NCI-H128 (cell line): ENCODE results near the gene ARMC2.
"Not testable (repeated sequence)": the region's sequence is repeated elsewhere in the genome, so short reads cannot be mapped to it uniquely, and the experiment has no call there.

Source experiments
- DNase-seq: peaks from one replicate; lab custom pipeline; 2025; ENCODE audit not compliant: unreplicated experiment; lab: John Stamatoyannopoulos, UW

The ARMC2 gene

GRCh38 chr6:108904741-108905140 is 56.5 kb downstream of the ARMC2 start:
- no peak for DNase-seq

- DNase-seq: no peak
These were observed 66.2 kb downstream of the ARMC2 start for GRCh38 chr6:108914235-108915022.

- no peak for DNase-seq
These were observed 67.0 kb downstream of the ARMC2 start for GRCh38 chr6:108915258-108915657.

- no peak for DNase-seq
These were observed 67.9 kb downstream of the ARMC2 start for GRCh38 chr6:108916026-108916686.

- no peak for DNase-seq
These were observed 72.5 kb downstream of the ARMC2 start for GRCh38 chr6:108920751-108921150.

GRCh38 chr6:108921547-108922361 is 73.5 kb downstream of the ARMC2 start:
- DNase-seq: no peak

DNA sequence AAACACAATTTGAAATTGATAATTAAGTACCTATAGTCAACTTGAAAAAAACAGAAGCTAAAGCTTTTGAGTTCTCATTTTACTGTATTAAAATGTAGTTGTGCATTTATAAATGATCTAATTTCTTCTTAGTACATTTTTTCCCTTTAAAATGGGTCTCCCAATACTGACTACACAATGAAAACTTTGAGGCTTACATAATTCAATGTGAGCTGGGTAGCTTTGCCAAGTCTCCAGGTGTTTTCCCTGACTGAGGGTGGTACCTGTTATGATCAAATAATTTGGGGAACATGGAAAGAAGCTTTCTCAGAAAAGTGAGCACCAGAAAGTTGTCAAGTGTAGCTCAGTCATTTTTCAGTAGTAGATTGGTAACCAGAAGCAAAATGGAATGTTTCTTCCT is 74.3 kb downstream of the ARMC2 start:
- DNase-seq: no peak

DNA sequence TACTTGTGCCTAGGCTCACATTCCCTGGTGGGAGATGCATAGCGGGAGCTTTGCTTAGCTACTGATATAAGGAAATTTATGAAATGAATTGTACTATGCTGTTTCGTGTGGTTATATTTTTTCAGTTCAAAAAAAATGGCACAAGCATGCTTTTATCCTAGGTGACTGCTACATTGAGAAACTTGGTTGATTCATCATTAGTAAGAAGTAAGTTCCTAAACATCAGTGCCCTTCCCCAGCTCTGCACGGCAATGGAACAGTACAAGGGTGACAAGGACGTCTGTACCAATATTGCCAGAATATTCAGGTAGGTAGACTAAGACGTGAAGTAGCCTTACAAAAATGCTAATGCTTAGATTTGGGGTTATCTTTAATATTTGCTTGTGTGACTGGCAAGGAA is 79.7 kb downstream of the ARMC2 start:
- DNase-seq: no peak

DNA sequence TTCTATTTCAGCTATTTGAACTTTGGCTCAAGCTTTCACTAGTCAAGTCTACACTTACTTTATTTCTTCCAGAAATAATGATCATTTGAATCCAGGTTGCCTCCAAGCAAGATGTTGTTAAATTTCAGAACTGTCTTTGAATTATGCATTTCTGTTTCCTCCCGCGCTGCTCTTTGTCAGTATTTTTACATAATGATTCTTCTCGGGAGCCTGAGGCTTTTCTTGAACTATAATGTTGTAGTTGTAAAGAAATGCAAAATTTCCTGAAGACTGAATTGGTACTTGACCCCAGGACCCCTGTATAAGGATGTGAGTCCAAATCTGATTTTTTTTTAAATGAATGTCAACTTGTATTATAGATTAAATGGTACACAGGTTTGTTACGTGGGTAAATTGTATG is 80.4 kb downstream of the ARMC2 start:
- DNase-seq: no peak

- DNase-seq: not testable (repeated sequence)
These were observed 82.9 kb downstream of the ARMC2 start for GRCh38 chr6:108931090-108931489.

GRCh38 chr6:108937170-108937569 is 88.9 kb downstream of the ARMC2 start:
- no peak for DNase-seq

- no peak for DNase-seq
These were observed 92.5 kb downstream of the ARMC2 start for GRCh38 chr6:108940741-108941140.

DNA sequence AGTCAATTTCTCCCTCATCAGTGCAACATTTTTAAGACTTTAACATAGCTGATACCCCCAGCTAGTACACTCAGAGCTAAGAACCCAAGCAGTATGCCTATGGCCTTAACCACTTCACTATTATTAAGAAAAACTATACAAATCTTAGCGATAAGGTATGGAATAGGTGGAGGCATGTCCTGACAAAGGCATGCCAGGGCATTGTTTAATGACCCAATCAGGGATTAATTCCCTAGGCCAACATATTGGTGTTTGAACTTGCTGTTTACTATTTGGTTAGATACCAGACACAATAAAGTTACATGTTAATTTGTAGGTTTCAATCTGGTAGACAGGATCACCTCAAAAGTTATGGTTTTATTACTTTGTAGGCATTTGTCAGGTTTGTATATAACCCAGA is 93.1 kb downstream of the ARMC2 start:
- DNase-seq: no peak

GRCh38 chr6:108941859-108942258 is 93.6 kb downstream of the ARMC2 start:
- no peak for DNase-seq

- no peak for DNase-seq
These were observed 94.6 kb downstream of the ARMC2 start for GRCh38 chr6:108942556-108943492.

- no peak for DNase-seq
These were observed 95.8 kb downstream of the ARMC2 start for GRCh38 chr6:108944071-108944470.

DNA sequence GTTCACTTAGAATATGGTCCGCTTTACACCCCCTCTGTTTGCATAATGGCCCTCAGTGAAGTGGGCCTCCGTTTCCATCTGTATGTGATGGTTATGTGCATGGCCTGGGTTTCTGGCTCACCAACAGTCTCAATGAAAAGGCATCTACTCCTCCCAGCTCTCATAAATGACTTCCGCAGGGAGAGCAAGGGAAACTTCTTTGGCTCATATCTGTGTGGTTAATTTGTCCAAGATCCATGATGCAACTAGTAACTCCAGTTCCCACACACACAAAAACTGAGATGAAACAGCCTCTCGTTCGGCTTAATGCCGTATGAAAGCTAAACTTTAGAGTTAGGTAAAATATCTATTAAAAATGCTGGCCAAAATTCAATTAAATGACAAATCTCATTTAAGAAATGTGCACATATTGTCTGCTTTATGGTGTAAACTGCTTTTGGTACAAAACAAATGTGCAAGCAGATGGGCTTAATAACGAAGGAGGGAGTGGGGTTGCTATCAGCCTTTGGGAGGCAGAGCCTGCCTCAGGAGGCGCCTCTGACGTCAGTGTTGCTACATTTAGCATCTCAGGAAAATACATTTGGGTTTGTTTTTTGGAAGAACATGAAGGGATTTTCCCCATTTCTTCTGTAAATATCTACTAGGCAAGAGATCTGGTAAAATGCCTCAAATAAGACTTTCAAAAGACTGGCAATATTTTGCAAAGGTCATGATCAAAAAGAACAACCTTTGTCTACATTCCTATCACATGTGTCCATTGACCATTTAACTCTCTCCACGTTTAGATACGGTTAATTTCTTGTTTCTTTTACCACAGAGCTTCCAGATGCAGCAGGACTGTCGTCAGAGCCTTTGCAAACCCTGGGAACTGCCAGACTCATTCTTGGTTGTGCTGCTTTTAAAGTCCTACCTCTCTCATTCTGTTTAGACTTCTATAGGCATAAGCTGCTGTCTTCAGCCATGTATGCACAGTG is 96.8 kb downstream of the ARMC2 start:
- DNase-seq: no peak

DNA sequence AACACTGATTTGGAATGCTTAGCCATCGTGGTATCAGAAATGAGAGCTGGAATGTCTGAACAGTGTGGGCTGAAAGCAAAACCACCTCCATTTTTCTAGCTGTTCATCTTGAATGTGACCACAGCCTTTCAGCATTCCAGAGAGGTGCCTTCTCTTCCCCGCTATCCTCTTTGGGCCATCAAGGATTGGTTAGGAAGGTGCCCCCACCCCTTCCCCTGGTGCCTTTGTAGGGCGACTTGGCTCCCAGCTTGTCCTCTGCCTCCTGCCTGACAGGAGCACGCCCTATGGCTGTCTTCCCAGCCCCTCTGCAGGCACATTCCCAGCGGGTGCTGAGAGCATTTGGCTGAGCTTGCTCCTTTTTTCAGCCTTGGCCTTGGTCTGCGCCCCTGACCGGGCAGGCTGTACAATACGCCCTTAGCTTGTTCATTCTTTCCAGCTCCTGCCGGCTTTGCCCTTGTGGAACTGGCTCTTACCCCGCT is 97.5 kb downstream of the ARMC2 start:
- no peak for DNase-seq

DNA sequence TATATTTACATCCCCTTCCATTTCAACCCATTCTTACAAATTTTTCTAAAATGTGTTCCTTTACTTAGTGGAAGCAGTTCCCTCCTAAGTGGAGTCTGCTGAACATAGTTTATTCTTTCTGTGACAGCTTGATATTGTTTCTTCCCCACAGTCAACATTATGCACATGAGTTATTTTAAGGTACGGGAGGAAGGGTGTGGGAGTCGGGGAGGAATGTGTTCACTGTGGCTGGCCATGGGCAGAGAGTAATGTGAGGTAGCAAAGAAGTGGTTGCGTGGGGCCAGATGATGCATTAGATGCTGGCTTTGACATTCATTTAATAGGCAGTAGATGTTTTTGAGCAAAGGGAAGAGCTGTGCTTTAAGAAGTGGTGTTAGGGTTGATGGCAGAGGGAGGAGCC is 98.5 kb downstream of the ARMC2 start:
- DNase-seq: no peak
